Retinal pigment epithelial cell (primary cell): ENCODE measurements around the gene KIAA0753.

Experiments
- DNase-seq: peaks from one replicate; pipeline ENCODE4 v3.0.0-alpha.2; 2010; ENCODE audit warnings: low read depth
- H3K4me3 ChIP-seq: 2 replicates; pipeline ENCODE4 v1.5.1; 2011; ENCODE audit warnings: mild to moderate bottlenecking, low read length, control low read depth, moderate library complexity
- CTCF ChIP-seq: conservative IDR thresholded peaks from 2 replicates; pipeline ENCODE4 v1.5.1; 2011; ENCODE audit warnings: low read depth, low read length, control low read depth, inconsistent platforms

Gene KIAA0753

GRCh38 chr17:6569370-6570285, 70.9 kb downstream of the KIAA0753 start:
- no peak for TF ChIP-seq CTCF
- no peak for DNase-seq
- H3K4me3 ChIP-seq = no peak overlapping the region

- no peak for DNase-seq
- TF ChIP-seq CTCF = no peak
- no peak overlapping the region for H3K4me3 ChIP-seq
Measured at GRCh38 chr17:6568184-6568758, 72.2 kb downstream of the KIAA0753 start.

- TF ChIP-seq CTCF = peak; percentile 6
- peak; percentile 46 for DNase-seq
- no peak overlapping the region for H3K4me3 ChIP-seq
Measured at GRCh38 chr17:6567528-6568183, 72.9 kb downstream of the KIAA0753 start.

GRCh38 chr17:6561446-6561845, 79.1 kb downstream of the KIAA0753 start:
- no peak overlapping the region for H3K4me3 ChIP-seq
- DNase-seq = no peak
- TF ChIP-seq CTCF = no peak

GRCh38 chr17:6560496-6560895, 80.0 kb downstream of the KIAA0753 start:
- no peak overlapping the region for H3K4me3 ChIP-seq
- no peak for DNase-seq
- no peak for TF ChIP-seq CTCF

GRCh38 chr17:6559753-6560215, 80.7 kb downstream of the KIAA0753 start:
- no peak for DNase-seq
- no peak for TF ChIP-seq CTCF
- H3K4me3 ChIP-seq = no peak overlapping the region
